Activated CD8-positive, alpha-beta memory T cell treated with anti-CD3 and anti-CD28 coated beads for 24 hours (primary cell): Measurements from ENCODE around the gene TRMT11.

Experiments used
- DNase-seq: peaks from one replicate; pipeline ENCODE4 v3.0.0-alpha.2; 2020

The TRMT11 gene

GRCh38 chr6:126077810-126078776 lies 91.8 kb downstream of the TRMT11 start:
- no peak for DNase-seq

- DNase-seq: no peak
Measured at GRCh38 chr6:126083875-126084274, 97.5 kb downstream of the TRMT11 start.

- no peak for DNase-seq
Measured at GRCh38 chr6:126086560-126086959, 100.2 kb downstream of the TRMT11 start.
